ENCODE results near the gene ARPC1B. TPM values are rescaled to one million over a fixed set of nuclear protein-coding genes. Genes with fewer than 3 reads are reported as not detected.

ARPC1B gene
- total and polyA plus RNA-seq, 2 of the 8 experiments (the other 6 are each of a cell fraction or from before 2014, with no cell fraction given): 64.5 to 115 TPM

GRCh38 chr7:99387912-99388311, 13.4 kb downstream of the ARPC1B start (continued):
- TF ChIP-seq HDAC2 (IDR thresholded peaks at IDR 0.05; ENCODE audit: borderline replicate concordance in 1 of 2, low read depth in 2 of 2, low read length in 2 of 2) (no peak), SUZ12 (IDR thresholded peaks at IDR 0.05; ENCODE audit: low read length) (no peak), GTF2F1 (IDR thresholded peaks at IDR 0.05; ENCODE audit: borderline replicate concordance, low read depth, low read length) (no peak), SP4 (IDR thresholded peaks at IDR 0.05; ENCODE audit: low read length) (no peak), CEBPB (IDR thresholded peaks at IDR 0.05; ENCODE audit: low read depth, low read length) (no peak), NANOG (IDR thresholded peaks at IDR 0.05; ENCODE audit: insufficient read depth, low read depth, low read length, poor library complexity, severe bottlenecking) (no peak), E2F6 (IDR thresholded peaks at IDR 0.05) (no peak)

Data from H1 (cell line).